GM18858 (cell line): ENCODE data around the gene GRID1.

Source experiments
- ATAC-seq: cut with Tn5 transposase; IDR thresholded peaks from one replicate; pipeline ENCODE4 v1.9.1; 2021; ENCODE audit not compliant: unreplicated experiment

Gene GRID1

GRCh38 chr10:85600026-85600743, 766.4 kb downstream of the GRID1 start:
- ATAC-seq, result no peak

GRCh38 chr10:85599081-85599480, 767.5 kb downstream of the GRID1 start:
- no peak for ATAC-seq

GRCh38 chr10:85598646-85599045, 767.9 kb downstream of the GRID1 start:
- ATAC-seq, result peak; percentile 40

- no peak for ATAC-seq
These were observed 769.6 kb downstream of the GRID1 start for GRCh38 chr10:85597006-85597405.

GRCh38 chr10:85596389-85596788, 770.2 kb downstream of the GRID1 start:
- ATAC-seq, result no peak

GRCh38 chr10:85594239-85594638, 772.4 kb downstream of the GRID1 start:
- ATAC-seq, result no peak

- no peak for ATAC-seq
These were observed 773.3 kb downstream of the GRID1 start for GRCh38 chr10:85593226-85593772.

GRCh38 chr10:85581371-85581770, 785.2 kb downstream of the GRID1 start:
- ATAC-seq, result no peak

- ATAC-seq, result no peak
These were observed 786.0 kb downstream of the GRID1 start for GRCh38 chr10:85580585-85580984.

- ATAC-seq, result no peak
These were observed 787.7 kb downstream of the GRID1 start for GRCh38 chr10:85578860-85579259.

- no peak for ATAC-seq
These were observed 791.2 kb downstream of the GRID1 start for GRCh38 chr10:85575441-85575840.

- no peak for ATAC-seq
These were observed 795.7 kb downstream of the GRID1 start for GRCh38 chr10:85570871-85571270.

- ATAC-seq, result no peak
These were observed 801.2 kb downstream of the GRID1 start for GRCh38 chr10:85565381-85565780.

GRCh38 chr10:85558533-85558932, 808.1 kb downstream of the GRID1 start:
- no peak for ATAC-seq

- ATAC-seq, result no peak
These were observed 808.9 kb downstream of the GRID1 start for GRCh38 chr10:85557706-85558105.

- no peak for ATAC-seq
These were observed 809.5 kb downstream of the GRID1 start for GRCh38 chr10:85557077-85557476.
